HL-60 (cell line): Measurements from ENCODE around the gene TBX2.

Experiments used
- CTCF ChIP-seq: IDR thresholded peaks from one replicate; pipeline ENCODE4 v1.5.1; 2011; ENCODE audit warnings: low read length, control low read depth, inconsistent platforms; ENCODE audit not compliant: insufficient read depth
- POLR2AphosphoS5 ChIP-seq: IDR thresholded peaks from 2 replicates; pipeline ENCODE4 v1.6.1; 2012; ENCODE audit warnings: low read depth

- no peak for TF ChIP-seq CTCF
- no peak for TF ChIP-seq POLR2AphosphoS5
These were observed 5.5 kb downstream of the TBX2 start for GRCh38 chr17:61404913-61405685.
